Suppressor macrophage treated with lipopolysaccharide for 1 hour (primary cell): ENCODE data around the gene HJURP.

Experiments used
- DNase-seq, 3 donors: peaks; one replicate each; pipeline ENCODE4 v3.0.0-alpha.2; 2020 to 2022

Gene HJURP

GRCh38 chr2:233789554-233789953, 64.8 kb downstream of the HJURP start:
- no peak for DNase-seq
